Spinal cord (tissue), 10 donors: ENCODE measurements around the gene TBC1D14. TPM values are rescaled to one million over a fixed set of nuclear protein-coding genes. Genes with fewer than 3 reads are reported as not detected.
"Not testable (repeated sequence)": the region's sequence is repeated elsewhere in the genome, so short reads cannot be mapped to it uniquely, and the experiment has no call there.

ENCODE experiments used
- DNase-seq, 6 donors: peaks; one replicate each; pipeline versions ENCODE4 v3.0.0 to v3.0.0-alpha.2; 2013 to 2015; ENCODE audit warnings: low spot score in 6 of 6, low read depth in 4 of 6
- H3K27ac ChIP-seq: one replicate; pipeline ENCODE4 v1.5.1; 2013; ENCODE audit warnings: low read depth, low read length, control low read depth
- H3K27me3 ChIP-seq: one replicate; pipeline ENCODE4 v1.6.1; 2013; ENCODE audit warnings: low read length; ENCODE audit not compliant: control insufficient read depth, insufficient read depth
- H3K36me3 ChIP-seq: one replicate; pipeline ENCODE4 v1.6.1; 2013; ENCODE audit warnings: low read length; ENCODE audit not compliant: control insufficient read depth, insufficient read depth
- H3K4me1 ChIP-seq: one replicate; pipeline ENCODE4 v1.6.1; 2013; ENCODE audit warnings: low read length; ENCODE audit not compliant: control insufficient read depth, insufficient read depth
- H3K4me3 ChIP-seq: one replicate; pipeline ENCODE4 v1.5.1; 2013; ENCODE audit warnings: low read depth, low read length, control low read depth
- H3K9me3 ChIP-seq: one replicate; pipeline ENCODE4 v1.6.1; 2013; ENCODE audit warnings: low read length; ENCODE audit not compliant: control insufficient read depth, insufficient read depth
- WGBS: methylation state at CpG from one replicate; pipeline ENCODE4 v1.1.5; 2013; ENCODE audit warnings: missing lambda C conversion rate; ENCODE audit not compliant: insufficient coverage; 5-methylcytosine and 5-hydroxymethylcytosine counted together
- polyA plus RNA-seq, 2 donors: library from polyadenylated mRNA; unstranded; fragments of 120-200 nt; gene quantifications; one replicate each; pipeline ENCODE4 v1.2.1, GENCODE V29; 2013; ENCODE audit not compliant: insufficient read length in 2 of 2
- total RNA-seq, 2 donors: library from RNA; depleted of rRNA in 1 of 2; stranded (reverse); fragments of 120-200 nt in 1 of 2; fragments of >200 nt in 1 of 2; gene quantifications; one replicate each; pipeline versions ENCODE4 v1.2.3 to v1.2.4, GENCODE V29; 2013 to 2014
- donor health status: healthy.

Gene TBC1D14
- total and polyA plus RNA-seq, 4 donors = 73.7 to 104 (median 102) TPM

DNA sequence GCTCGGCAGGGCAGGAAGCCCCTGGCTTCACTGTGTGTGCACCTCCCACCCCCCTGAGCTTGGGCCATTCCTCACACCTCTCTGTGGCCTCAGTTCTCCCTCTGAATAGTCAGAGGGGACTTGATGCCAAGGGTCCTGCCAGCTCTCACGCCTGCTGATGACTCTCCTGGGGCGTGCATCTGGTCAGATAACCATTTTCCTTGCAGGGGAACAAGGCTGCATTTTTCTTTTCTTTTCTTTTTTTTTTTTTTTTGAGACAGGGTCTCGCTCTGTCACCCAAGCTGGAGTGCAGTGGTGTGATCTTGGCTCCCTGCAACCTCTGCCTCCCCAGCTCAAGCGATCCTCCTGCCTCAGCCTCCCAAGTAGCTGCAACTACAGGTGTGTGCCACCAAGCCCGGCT is 3.1 kb upstream of the TBC1D14 start:
- H3K36me3 ChIP-seq, H3K9me3 ChIP-seq: not testable (repeated sequence)

DNA sequence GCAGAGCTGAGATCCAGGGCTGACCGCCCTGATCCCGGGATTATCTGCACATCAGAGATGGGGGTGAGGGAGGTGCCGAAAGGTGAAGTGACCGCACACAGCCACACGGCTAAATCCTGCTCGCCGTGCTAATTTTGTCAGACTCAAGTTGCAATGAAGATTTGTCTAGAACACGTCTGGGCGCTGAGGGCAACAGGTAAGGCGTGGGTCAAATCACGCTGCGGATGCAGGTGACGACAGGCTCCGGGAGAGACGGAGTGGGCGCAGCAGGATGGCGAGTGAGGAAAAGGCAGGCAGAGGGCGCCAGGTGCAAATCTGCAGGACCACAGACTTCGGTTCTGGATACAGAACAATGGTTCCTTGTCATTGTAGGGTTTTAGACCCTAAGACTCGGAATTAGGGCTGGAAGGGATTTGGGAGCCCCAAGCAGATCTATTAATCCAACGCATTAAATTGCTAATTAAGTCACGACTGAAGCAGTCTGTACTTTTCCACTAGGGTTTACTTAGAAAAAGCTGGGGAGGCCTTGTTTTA is 1.9 kb upstream of the TBC1D14 start:
- no peaks in the 10 kb centered on the region for H3K36me3 ChIP-seq
- H3K9me3 ChIP-seq = no peaks in the 10 kb centered on the region
- no peaks in the 10 kb centered on the region for H3K27me3 ChIP-seq
- H3K4me1 ChIP-seq = peaks cover 68% of the 10 kb centered on the region
- no peak overlapping the region for H3K4me3 ChIP-seq
- peak in 1 of 6 donors; percentile 81 for DNase-seq
- 35% methylated on average over 19 of the region's 22 CpGs for WGBS
- no peak overlapping the region for H3K27ac ChIP-seq

More for the DNA sequence above, 3.1 kb upstream of the TBC1D14 start:
- peaks cover 72% of the 10 kb centered on the region for H3K4me1 ChIP-seq
- H3K4me3 ChIP-seq, DNase-seq, H3K27me3 ChIP-seq: not testable (repeated sequence)
- peak overlapping the region; percentile 33 for H3K27ac ChIP-seq
- WGBS = 73% methylated on average over 4 of the region's 6 CpGs

DNA sequence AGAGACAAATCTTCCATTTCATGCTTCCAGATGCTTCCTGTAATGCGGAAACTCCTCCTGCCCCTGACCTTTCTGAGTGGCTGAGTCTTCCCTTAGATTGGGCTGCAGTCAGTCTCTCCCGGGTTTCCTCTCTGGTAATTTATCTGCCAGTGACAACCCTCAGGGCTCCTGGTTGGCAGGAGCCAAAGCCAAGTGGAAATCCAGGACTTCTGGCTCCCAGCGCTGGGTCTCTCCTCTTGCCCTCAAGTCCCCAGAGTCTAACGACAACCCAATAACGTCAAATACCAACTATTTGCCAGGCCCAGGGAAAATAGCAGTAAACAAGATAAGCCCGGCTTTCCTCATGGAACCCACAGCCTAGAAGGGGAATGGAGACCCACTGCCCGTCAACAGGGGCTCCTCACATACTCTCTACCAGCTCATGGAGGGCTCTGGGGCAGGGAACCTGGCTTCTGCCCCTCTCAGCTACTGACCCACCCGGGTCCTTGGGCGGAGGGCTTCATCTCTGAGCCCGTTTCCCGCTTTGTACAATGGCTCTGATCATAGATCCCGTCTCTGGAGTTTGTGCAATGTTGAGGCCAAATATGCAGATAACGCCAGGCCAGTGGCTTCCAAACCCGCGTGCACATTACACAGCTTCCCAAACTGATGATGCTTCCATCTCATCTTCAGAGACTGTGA is 1.1 kb upstream of the TBC1D14 start:
- Histone ChIP-seq H3K27ac (peak overlapping the region; percentile 94), H3K4me3 (peak overlapping the region; percentile 75), H3K27me3 (no peaks in the 10 kb centered on the region), H3K4me1 (peaks cover 69% of the 10 kb centered on the region), H3K9me3 (no peaks in the 10 kb centered on the region), H3K36me3 (no peaks in the 10 kb centered on the region)
- 19% methylated on average over 15 of the region's 15 CpGs for WGBS
- DNase-seq = no peak

DNA sequence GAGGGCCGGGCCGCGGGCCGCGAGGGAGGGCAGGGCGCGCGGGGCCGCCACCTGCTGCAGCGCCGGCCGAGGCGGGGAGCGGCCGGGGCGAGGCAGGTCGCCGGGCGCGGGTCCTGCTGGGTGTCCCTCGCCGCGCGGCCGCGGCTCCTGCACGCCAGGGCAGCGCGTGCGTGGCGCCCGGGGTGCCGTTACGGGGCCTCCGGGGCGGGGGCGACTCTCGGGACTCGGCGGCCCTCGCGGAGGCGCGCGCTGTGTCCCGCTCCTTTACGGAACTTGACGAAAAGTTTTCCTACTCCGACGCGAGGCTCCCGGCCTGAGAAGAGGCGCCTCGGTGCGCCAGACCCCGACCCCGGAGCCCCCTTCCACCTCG is 329 bp downstream of the TBC1D14 start:
- H3K4me1 ChIP-seq = peaks cover 68% of the 10 kb centered on the region
- DNase-seq = no peak
- peak overlapping the region; percentile 47 for H3K27ac ChIP-seq
- no peaks in the 10 kb centered on the region for H3K36me3 ChIP-seq
- no peaks in the 10 kb centered on the region for H3K27me3 ChIP-seq
- H3K9me3 ChIP-seq = no peaks in the 10 kb centered on the region
- WGBS = 0% methylated on average over 58 of the region's 58 CpGs
- H3K4me3 ChIP-seq = peak overlapping the region; percentile 65

DNA sequence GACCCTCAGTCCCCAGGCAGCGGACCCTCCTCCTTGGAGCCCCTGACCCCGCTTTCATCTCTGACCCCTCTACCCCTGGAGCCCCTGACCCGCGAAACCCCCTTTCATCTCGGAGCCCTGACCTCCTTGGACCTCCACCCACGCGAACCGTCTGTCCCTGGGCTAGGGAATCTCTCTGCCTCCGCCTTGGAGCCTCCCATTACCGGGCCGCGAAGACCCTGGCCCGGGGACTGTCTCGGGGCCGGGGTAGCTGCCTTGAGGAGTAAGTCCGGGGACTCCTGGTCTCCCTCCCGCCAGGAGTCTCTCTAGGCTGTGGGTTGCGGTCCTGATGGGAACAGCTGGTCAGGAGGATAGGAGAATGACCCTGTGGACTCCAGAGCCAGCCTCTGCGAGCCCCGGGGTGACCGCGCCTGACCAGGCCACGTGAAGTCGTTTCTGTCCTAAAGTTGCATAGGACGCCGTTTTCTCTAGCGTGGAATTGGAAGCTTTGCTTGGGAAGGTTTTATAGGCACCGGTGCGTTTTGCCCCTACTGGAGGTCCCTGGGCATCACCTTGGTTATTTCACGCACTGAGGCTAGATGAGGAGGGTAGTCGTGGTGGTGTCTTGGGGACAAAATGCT is 824 bp downstream of the TBC1D14 start:
- Histone ChIP-seq H3K27me3 (no peaks in the 10 kb centered on the region), H3K27ac (peak overlapping the region; percentile 47), H3K9me3 (no peaks in the 10 kb centered on the region), H3K4me1 (peaks cover 67% of the 10 kb centered on the region), H3K4me3 (peak overlapping the region; percentile 65), H3K36me3 (no peaks in the 10 kb centered on the region)
- DNase-seq = no peak
- 12% methylated on average over 30 of the region's 31 CpGs for WGBS

DNA sequence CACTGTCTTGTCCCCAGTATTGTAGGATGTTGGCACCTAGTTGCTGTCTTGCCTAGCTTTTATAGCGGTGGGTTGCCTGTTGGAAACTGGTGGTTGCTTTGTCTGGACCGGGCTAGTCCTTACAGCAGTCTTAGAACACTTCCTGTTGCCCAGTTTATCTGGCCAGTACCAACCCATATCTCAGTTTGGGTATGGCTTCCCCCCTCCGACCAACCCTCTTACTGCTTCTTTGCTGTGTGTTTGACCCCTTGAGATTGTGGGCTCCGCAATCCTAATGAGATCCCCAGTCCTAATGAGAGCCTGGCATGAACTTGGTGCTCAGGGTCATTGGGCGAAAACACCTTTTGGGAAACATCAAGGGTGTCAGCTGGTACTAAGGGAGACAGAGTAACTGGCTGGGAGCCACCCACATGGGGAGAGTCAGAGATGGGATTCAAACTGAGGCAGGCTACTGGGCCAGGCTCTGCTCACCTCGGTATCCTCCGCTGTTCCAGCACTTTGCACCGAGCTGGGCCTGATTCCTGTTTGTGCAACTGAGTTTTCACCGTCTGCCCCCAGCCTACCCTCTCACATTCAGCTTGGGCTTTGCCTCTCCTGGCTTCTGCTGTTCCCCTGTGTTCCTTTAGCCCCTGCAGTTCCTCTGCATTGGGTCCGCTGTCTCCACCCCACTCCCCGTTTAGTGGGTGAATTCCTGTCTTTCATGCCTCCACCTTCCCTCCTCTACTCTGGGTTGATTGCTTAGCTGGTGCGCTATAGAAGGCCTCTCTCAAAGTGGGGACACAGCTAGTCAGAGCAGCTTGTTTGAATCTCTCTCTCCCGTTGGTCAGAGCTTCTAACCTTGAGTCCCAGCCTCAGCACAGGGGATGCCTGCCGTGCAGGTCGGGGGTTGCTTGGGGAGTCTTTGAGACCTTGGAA is 1.6 kb downstream of the TBC1D14 start:
- H3K36me3 ChIP-seq = no peaks in the 10 kb centered on the region
- no peak overlapping the region for H3K27ac ChIP-seq
- H3K27me3 ChIP-seq = no peaks in the 10 kb centered on the region
- peak overlapping the region; percentile 65 for H3K4me3 ChIP-seq
- no peaks in the 10 kb centered on the region for H3K9me3 ChIP-seq
- WGBS = 90% methylated on average over 10 of the region's 15 CpGs
- H3K4me1 ChIP-seq = peaks cover 66% of the 10 kb centered on the region
- no peak for DNase-seq

DNA sequence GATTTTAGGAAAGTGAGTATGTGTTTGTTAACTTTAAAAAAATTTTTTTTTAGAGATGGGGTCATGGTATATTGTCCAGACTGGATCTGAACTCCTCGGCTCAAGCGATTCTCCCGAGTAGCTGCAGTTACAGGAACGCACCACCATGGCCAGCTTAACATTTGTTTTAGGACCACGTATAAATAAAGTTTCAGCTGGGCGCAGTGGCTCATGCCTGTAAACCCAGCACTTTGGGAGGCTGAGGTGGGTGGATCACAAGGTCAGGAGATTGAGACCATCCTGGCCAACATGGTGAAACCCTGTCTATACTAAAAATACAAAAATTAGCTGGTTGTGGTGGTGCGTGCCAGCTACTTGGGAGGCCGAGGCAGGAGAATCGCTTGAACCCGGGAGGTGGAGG is 2.3 kb downstream of the TBC1D14 start:
- not testable (repeated sequence) for H3K36me3 ChIP-seq, DNase-seq, H3K4me3 ChIP-seq, H3K9me3 ChIP-seq, H3K27me3 ChIP-seq, H3K27ac ChIP-seq
- WGBS = 80% methylated on average over 2 of the region's 10 CpGs
- H3K4me1 ChIP-seq = peaks cover 66% of the 10 kb centered on the region

DNA sequence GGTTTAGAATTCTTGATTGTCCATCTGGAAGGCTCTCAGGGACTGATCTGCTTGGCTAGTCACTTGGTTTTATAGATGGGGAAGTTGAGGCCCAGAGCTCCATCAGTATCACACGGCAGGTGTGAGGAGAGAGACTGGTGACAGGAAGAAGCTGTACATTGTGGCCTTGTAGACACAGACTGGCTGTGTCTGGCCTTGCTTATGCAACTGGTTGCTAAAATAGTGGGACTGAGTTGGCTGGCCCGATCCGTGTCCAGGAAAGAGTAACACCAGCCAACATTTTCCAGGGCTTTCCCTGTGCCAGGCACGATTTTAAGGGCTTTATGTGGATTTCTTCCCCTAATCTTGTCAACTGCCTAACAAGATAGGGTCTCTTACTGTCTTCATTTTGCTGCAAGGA is 2.8 kb downstream of the TBC1D14 start:
- no peaks in the 10 kb centered on the region for H3K27me3 ChIP-seq
- peaks cover 66% of the 10 kb centered on the region for H3K4me1 ChIP-seq
- H3K4me3 ChIP-seq = peak overlapping the region; percentile 3
- DNase-seq = no peak
- H3K36me3 ChIP-seq = no peaks in the 10 kb centered on the region
- no peaks in the 10 kb centered on the region for H3K9me3 ChIP-seq
- WGBS = 37% methylated on average over 4 of the region's 4 CpGs
- no peak overlapping the region for H3K27ac ChIP-seq

DNA sequence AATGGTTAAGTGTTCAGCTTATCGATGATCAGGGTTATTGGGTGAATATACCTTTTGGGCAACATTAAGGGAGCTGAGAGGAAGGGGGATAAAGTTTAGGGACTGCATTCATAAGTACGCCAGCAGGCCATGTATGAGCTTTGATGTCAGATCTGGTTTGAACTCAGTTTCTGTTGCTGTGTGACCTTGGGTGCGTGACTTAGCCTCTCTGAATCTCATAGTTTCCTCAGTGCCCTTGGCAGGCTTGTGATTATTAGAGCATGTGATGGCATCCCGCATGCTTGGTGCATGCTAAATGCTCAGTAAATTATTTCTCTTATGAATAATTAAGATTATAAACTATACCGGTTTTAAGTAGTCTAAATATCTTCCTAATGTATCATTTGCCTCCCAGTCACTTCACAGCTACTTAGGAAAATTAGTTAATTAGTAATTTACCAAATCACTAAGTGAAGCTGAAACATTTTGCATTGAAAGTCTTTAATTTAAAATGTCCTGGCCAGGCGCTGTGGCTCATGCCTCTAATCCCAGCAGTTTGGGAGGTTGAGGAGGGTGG is 3.8 kb downstream of the TBC1D14 start:
- peaks cover 67% of the 10 kb centered on the region for H3K4me1 ChIP-seq
- H3K36me3 ChIP-seq = no peaks in the 10 kb centered on the region
- no peak for DNase-seq
- H3K9me3 ChIP-seq = no peaks in the 10 kb centered on the region
- no peak overlapping the region for H3K27ac ChIP-seq
- no peaks in the 10 kb centered on the region for H3K27me3 ChIP-seq
- whole genome bisulfite sequencing = 100% methylated on average over 1 of the region's 6 CpGs
- no peak overlapping the region for H3K4me3 ChIP-seq
